Mucosa of descending colon (tissue), 3 donors: Measurements from ENCODE around the gene PAMR1. TPM values are rescaled to one million over a fixed set of nuclear protein-coding genes. Genes with fewer than 3 reads are reported as not detected.
"Not testable (repeated sequence)": the region's sequence is repeated elsewhere in the genome, so short reads cannot be mapped to it uniquely, and the experiment has no call there.

Experiments used
- ATAC-seq: fragments of 200-7000 bp; cut with Tn5 transposase; one replicate; pipeline ENCODE4 v1.9.1; 2020; ENCODE audit warnings: mild to moderate bottlenecking, moderate library complexity
- DNase-seq, 3 donors: peaks; one replicate each; pipeline ENCODE4 v3.0.0-alpha.2; 2020
- H3K36me3 ChIP-seq: fragments of 200-600 bp; one replicate; pipeline ENCODE4 v1.8.0; 2021; ENCODE audit warnings: low read depth, mild to moderate bottlenecking
- H3K4me1 ChIP-seq: fragments of 200-600 bp; one replicate; pipeline ENCODE4 v1.8.0; 2021; ENCODE audit warnings: low read depth, mild to moderate bottlenecking
- H3K4me3 ChIP-seq: fragments of 200-600 bp; one replicate; pipeline ENCODE4 v1.8.0; 2021; ENCODE audit warnings: mild to moderate bottlenecking
- H3K9me3 ChIP-seq: fragments of 200-600 bp; one replicate; pipeline ENCODE4 v1.8.0; 2021; ENCODE audit warnings: mild to moderate bottlenecking
- CTCF ChIP-seq: fragments of 200-600 bp; IDR thresholded peaks from one replicate; pipeline ENCODE4 v1.8.0; 2022; ENCODE audit warnings: antibody characterized with exemption, mild to moderate bottlenecking
- intact Hi-C, 2 donors: fragments of 100-400 bp; cut with DNase I in 1 of 2; cut with micrococcal nuclease in 1 of 2; formaldehyde crosslinking; loops; one replicate each; pipeline versions ENCODE4 v1.11.0 to v1.11.1; 2022; cut with DNase I, micrococcal nuclease
- total RNA-seq, 3 donors: library from RNA; stranded (reverse); fragmentation: NEBNext Ultra II Directional in 2 of 3; extraction: Animal tissue kit (Norgen Biotek cat#: 25700) in 2 of 3; gene quantifications; one replicate each; pipeline versions ENCODE4 v1.2.1 to v1.2.4, GENCODE V29; 2021 to 2023
- donor health status: DM: no; HTN: no; CAD: no; lungs with moderate emphysema.
- donor health status: DM: no; HTN: no; CAD: no.
- donor health status: DM: no; HTN: yes; CAD: no.

PAMR1 gene
- total RNA-seq, 3 donors from 2014 or later = 1.7 to 17.4 (median 2.3) TPM

- no peak overlapping the region for H3K4me3 ChIP-seq
- no peaks in the 10 kb centered on the region for H3K36me3 ChIP-seq
- no peaks in the 10 kb centered on the region for H3K9me3 ChIP-seq
- DNase-seq (no peak), ATAC-seq (no peak)
- no peak for TF ChIP-seq CTCF
- intact Hi-C loops = no loop called here
- no peaks in the 10 kb centered on the region for H3K4me1 ChIP-seq
Measured at GRCh38 chr11:35549787-35550186, 24.4 kb upstream of the PAMR1 start.

GRCh38 chr11:35548925-35549561, 23.6 kb upstream of the PAMR1 start:
- TF ChIP-seq CTCF = no peak
- Histone ChIP-seq H3K4me1 (no peaks in the 10 kb centered on the region), H3K36me3 (no peaks in the 10 kb centered on the region), H3K9me3 (no peaks in the 10 kb centered on the region), H3K4me3 (no peak overlapping the region)
- ATAC-seq (no peak), DNase-seq (no peak)
- intact Hi-C loops = no loop called here

GRCh38 chr11:35547995-35548394, 22.6 kb upstream of the PAMR1 start:
- intact Hi-C loops, H3K4me1 ChIP-seq, H3K36me3 ChIP-seq, H3K9me3 ChIP-seq, H3K4me3 ChIP-seq, DNase-seq, ATAC-seq: not testable (repeated sequence)

- Histone ChIP-seq H3K36me3 (no peaks in the 10 kb centered on the region), H3K4me3 (no peak overlapping the region), H3K4me1 (no peaks in the 10 kb centered on the region), H3K9me3 (no peaks in the 10 kb centered on the region)
- intact Hi-C loops = no loop called here
- ATAC-seq = no peak
- TF ChIP-seq CTCF = no peak
- DNase-seq = no peak
Measured at GRCh38 chr11:35546317-35546716, 20.9 kb upstream of the PAMR1 start.

GRCh38 chr11:35545391-35546003, 20.1 kb upstream of the PAMR1 start:
- DNase-seq (no peak), ATAC-seq (no peak)
- no peaks in the 10 kb centered on the region for H3K4me1 ChIP-seq
- H3K9me3 ChIP-seq = no peaks in the 10 kb centered on the region
- no peak for TF ChIP-seq CTCF
- H3K36me3 ChIP-seq = no peaks in the 10 kb centered on the region
- no peak overlapping the region for H3K4me3 ChIP-seq
- intact Hi-C loops = no loop called here

- H3K4me1 ChIP-seq = no peaks in the 10 kb centered on the region
- ATAC-seq (no peak), DNase-seq (no peak)
- TF ChIP-seq CTCF = no peak
- intact Hi-C loops = no loop called here
- H3K36me3 ChIP-seq = no peaks in the 10 kb centered on the region
- no peak overlapping the region for H3K4me3 ChIP-seq
- no peaks in the 10 kb centered on the region for H3K9me3 ChIP-seq
Measured at GRCh38 chr11:35543481-35543880, 18.1 kb upstream of the PAMR1 start.
